ENCODE results near the gene DOHH.

Gene DOHH

DNA sequence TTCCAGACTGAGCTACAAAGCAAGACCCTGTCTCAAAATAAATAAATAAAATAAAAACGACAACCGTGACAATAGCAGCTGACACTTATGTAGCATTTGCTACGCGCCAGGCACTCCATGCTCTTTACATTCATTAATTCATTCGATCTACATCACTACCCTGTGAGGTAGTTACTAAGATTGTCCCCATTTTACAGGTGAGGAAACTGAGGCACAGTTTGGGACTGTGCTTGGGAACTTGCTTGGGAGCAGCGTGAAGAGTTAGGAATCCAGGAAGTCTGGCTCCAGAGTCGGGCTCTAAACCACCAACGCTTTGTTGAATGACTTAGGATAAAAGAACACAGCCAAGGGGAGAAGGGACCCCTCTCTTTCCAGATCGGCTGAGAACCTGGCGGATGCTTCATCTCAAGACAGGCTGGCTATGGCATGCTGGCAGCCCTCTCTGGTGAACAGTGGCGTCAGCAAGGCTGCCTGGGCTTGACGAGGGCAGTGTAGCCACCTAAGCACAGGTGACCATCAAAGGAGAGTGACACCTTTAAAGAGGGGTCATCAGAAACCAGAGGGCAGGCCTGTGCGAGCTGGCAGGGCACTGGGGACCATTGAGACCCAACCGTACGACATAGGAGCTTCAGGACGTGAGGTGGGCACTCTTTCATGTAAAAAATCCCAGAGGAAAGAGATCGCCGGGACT lies 591 bp downstream of the DOHH start:
- no peak for DNase-seq

DNA sequence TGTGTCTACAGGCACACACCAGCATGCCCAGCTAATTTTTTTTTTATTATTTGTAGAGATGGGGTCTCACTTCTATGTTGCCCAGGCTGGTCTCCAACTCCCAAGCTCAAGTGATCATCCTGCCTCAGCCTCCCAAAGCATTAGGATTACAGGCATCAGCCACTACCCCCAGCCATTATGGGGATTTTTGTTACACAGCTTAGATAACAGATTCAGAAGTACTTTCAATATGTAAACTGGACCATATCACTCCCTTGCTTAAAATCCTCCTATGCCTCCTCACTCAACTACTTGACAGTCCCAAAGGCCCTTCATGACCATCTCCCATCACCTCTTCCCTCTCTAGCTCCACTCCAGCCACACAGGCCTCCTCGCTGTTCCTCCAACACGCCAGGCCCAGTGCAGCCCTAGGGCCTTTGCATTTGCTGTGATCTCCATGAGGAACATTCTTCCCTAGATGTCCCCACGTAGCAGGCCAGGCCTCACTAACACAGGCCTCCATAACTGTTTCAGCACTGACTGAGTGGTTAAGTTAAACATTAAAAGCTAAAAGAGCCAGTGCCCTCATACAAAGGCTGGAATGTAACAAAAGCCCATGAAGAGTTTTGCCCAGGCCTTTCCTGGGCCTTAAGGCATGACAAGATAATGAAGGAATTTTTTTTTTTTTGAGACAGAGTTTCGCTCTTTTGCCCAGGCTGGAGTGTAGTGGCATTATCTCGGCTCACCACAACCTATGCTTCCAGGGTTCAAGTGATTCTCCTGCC lies 2.5 kb downstream of the DOHH start:
- DNase-seq: no peak

DNA sequence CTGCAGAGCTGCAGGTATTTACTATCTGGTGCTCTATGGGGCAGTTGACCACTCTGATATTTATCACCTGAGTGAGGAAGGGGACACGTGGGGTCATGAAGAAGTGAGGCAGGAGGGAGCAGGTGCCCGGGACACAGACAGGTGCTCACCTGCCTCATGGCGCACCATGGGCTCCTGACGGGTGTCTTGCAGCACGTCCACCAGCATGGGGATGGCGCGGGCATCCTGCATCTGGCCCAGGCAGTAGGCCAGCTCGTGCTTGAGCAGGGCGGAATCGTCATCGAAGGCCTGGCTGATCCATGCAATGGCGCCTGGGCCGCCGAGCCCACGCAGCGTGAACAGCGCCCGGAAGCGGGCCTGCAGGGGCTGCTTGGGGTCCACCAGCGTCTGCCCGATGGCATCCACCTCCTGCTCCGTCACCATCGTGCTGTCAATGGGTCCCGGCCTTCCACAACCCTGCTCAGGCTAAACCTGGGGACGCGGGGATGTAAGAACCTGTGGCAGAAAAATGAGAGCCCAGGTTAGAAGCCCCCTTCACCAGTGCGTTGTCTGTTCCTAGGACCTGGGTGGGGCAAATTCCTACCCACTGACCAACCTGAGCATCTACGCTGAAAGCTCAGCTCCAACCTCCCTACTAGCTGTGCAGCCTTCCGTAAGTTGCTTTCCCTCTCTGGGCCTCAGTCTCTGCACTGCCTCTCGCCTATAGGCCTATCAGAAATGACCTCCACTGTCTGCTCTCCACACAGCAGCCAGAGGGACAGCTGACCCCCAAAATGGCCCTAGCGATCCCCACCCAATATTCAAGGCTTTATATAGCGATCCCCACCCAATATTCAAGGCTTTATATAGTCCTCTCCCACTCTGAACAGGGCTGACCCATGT lies 3.8 kb downstream of the DOHH start:
- DNase-seq: no peak

DNA sequence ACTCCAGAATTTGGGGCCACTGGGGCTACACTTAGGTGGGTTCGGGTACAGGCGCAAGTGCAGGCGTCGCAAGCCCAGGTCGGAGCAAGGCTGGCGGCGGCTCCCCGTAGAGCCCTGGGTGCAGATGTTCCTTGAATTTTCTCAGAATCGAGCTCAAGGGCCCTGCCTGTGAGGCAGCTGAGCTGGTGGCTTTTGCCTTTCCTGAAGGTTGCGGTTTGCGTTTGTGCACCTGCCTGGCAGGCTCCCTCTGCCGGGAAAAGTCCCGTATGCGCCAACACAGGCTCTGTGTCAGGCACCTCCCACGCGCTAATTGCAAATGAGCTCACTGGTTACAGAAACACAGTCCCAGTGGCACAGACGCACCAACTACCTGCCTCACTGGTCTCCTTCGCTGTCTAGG lies 5.9 kb downstream of the DOHH start:
- DNase-seq: no peak

DNA sequence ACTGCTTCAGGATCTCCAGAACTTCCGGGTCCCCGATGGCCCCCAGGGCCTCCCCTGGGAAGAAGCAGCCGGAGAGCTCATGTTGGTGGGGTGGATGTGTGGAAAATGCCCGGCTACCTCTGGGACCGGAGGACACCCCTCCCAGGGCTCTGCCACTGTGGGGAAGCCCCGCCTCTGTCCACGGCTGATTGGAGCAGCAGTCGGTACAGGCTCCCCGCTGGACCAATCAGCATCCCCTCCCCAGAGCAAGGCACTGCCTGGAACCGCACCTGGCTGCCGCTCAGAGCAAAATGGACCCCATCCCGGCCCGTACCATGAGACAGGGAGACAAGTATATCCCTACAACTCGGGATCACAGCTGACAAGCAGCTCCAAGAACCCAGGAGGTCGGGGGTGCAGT lies 6.4 kb downstream of the DOHH start:
- DNase-seq: no peak

DNA sequence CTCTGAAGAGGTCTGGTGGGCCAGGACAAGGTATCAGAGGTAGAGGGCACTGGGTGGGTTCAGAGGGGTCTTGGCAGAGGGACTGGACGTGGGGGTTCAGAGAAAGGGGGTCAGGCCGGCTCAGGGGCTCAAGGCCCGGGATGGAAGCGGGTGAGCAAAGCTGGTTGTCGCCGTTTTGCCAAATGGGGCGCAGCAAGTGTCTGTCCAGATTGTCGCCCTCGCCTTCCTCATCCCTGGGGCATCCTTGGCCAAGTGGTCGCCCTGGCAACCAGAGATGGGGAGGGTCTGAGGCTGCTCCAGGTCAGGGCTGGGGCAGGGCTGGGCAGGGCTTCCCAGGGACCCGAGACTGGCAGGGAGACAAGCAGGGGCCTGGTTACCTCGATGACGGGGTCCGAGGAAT lies 6.8 kb downstream of the DOHH start:
- no peak for DNase-seq

DNA sequence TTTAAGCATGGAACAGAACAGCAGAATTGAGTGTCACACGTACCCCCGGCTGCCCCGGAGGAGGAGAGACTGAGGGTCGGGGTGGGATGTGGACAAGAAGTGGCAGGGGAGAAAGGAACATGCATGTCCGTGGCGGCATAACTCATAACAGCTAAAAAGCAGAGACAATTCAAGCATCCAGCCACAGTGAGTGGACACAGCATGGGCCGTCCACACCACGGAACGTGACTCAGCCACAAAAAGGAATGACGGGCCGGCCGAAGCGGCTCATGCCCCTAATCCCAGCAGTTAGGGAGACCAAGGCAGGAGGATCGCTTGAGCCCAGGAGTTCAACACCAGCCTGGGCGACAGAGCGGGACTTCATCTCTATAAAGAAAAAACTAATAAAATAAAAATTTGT lies 7.6 kb downstream of the DOHH start:
- DNase-seq: no peak

DNA sequence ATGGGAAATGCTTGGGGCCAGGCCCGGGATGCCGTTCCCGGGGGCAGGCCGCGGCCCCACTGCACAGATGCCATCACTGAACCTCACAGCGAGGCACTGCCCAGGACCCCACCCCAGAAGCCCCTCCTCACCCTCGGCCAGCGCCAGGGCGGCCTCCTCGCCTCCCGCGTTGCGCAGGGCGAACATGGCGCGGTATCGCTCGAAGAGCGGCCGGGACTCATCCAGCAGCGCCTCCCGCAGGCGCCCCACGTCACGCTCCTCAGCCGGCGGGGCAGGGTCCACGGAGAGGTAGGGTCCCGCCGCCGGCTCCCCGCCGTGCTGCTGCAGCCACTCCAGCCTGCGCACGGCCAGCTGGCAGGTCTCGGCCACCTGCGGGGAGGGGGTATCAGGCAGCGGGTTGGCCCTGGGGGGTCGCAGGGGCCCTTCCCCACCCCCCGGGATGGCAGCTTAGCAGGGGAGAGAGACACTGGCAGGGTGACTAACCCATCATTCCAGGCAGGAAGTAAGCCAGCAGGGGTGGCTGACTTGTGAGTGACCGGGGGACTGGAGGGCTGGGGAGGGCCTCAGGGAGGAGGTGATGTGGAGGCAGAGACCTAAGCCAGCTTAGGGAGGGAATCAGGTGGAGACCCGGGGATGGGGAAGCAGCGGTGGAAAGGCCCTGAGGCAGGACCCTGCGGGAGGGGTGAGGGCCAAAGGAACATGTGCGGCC lies 8.2 kb downstream of the DOHH start:
- DNase-seq: no peak

DNA sequence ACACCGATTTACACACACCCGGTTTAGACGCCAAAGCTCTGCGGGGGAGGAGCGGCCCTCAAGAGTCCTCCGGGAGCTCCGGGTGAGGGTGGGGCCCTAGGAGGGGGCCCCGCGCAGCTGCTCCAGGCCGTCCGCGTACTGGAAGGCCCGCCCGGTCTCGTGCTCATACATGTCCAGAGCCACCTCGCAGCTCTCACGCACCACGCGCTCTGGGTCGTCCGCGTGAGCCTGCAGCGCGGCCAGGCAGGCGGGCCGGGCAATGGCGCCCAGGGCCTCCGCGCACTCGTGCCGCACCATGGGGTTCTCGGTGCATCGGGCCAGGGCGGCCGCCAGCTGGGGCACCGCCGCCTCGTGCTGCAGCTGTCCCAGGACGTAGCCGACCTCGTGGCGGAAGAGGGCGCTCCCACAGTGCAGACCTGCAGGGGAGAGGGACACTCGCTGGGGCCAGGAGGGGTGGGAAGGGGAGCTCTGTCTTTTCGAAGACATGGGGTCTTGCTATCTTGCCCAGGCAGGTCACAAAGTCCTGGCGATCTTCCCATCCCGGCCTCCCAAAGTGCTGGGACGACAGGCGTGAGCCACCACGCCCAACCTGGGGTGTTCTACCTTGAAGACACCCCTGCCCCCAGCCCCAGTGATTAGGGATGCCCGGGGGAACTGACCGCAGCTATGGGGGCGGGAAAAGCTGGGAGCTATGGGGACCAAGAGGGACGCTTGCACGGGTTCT lies 8.9 kb downstream of the DOHH start:
- no peak for DNase-seq

DNA sequence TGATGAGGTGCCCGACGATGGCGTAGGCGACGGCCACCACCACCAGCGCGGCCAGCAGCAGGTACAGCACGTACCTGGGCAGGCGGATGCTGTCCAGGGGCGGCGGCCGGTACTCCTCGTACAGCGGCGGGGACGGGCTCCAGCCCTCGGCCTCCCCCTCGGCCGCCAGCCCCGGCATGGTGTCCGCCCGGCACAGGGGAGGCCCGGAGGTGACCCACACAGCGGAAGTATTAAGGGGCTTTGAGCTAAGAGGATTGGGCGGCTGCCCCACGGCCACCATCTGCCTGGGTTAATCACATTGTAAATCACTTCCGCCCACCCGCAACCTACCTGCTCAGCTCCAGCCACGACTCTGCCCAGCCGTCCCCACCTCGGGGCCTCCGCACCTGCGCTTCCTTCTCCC lies 17.2 kb downstream of the DOHH start, which contains the start of gene SMIM44:
Gene SMIM44 (minus strand): TSS at position 216 of the 403 bp plus-strand sequence. CDS start 38 bp downstream, at position 178.
- no peak for DNase-seq

DNA sequence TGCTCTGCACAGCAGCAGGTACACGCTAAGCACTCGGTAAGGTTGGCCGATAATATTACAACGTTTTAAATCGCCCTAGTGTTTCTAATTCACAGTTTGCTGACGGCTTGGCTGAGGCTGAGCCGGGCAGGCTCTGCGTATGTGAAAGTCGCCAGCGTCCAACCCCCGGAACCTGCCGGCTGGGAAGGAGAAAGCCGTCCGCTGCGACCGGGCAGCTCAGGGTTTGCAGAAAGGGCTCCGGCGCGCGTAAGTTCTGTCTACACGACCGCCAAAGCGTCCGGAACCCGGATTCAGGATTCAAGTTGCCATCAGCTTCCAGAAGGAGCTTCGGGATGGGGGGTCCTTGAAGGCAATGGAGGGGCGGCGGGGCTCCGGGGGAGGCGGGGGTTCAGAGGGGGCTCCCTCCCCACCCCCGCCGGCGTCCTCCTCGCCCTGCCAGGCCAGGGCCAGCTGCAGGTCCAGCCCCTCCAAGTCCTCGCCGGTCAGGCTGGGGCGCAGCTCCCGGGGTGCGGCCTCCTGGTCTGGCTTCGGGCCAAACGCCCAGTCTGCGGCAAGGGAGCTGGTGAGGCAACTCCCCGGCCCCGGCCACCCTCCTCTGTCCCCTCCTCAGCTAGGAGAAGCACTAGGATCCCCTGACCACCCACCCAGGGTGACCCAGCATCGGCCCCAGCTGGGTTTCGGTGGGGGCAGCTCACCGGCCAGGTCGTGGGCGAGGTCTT lies 17.8 kb downstream of the DOHH start:
- no peak for DNase-seq

DNA sequence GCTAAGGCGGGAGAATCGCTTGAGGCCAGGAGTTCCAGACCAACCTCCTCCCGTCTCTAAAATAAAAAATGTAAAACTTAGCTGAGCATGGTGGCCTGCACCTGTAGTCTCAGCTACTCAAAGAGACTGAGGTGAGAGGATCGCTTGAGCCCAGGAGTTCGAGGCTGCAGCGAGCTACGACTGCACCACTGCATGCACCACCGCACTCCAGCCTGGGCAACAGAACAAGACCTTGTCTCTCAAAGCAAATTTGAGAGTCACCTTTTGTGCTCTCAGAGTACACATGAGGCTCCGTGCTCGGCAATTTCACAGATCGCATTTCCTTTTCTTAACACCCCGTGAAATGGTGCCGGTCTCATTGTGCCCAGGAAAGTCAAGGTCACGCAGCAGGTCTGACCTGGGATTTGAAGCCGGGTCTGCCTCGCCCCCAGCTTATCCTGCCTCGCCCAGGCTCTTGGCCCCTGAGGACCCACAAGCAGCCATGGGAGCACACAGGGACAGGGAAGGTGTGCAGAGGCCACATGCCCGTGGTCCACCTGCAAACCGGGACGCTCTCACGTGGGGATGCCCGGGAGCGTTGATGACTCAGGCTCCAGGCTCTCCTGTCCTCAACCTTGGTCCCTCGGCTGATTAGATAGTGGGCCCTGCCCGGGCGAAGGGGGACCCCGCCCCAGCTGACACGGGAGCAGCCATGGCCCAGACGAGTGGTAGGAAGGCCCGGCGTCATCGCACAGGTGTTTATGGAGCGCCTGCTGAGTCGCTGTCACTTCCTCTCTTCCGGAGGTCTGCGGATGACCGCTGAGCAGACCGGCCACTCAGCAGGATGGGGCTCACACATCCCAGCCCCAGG lies 19.0 kb downstream of the DOHH start:
- no peak for DNase-seq

DNA sequence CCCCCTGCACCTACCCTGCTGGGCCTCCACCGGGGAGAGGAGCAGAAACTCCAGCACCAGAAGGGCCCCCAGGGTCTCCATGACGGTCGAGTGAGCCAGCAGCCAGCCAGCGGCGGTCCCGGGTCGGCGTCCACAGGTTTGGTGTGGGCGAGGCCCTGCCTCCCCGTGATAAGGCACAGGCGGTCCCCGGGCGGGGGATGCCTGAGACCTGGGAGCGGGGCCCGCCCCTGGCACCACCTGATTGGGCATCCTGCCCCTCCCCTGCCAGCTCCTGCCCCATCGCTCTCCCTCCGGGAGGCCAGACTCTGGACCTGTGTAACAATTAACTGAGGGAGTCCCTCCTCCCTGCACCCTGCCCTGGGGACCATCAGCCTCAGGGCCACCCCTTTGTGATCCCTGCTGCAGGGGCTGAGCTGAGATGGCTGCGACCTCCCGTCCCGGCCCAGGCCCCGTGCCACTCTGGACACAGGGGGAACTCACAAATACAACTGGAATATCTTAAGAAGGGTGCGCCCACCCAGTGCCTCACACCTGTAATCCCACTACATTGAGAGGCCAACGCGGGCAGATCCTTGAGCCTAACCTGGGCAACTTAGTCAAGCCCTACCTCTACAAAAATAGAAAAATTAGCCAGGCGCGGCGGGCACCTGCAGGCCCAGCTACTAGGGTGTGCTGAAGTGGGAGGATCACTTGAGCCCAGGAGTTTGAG lies 19.9 kb downstream of the DOHH start, which contains the start of gene SMIM24:
Gene SMIM24 (minus strand): TSS at position 143 of the 709 bp plus-strand sequence. CDS start 62 bp downstream, at position 81.
- no peak for DNase-seq

DNA sequence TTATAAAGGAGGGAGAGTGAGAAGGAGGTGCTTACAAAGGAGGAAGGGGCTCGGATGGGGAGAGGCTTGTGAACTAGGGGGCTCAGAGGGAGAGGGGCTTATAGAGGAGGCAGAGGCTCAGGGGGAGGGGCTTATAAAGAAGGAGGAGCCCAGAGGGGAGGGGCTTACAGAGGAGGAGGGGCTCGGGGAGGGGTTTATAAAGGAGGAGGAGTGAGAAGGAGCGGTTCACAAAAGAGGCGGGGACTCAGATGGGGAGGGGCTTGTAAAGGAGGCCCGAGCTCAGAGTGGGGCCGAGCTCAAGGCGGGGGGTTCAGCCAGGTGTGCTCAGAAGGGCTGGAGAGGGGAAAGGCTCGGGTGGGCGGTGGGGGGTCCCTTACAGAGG lies 20.6 kb downstream of the DOHH start:
- no peak for DNase-seq

DNA sequence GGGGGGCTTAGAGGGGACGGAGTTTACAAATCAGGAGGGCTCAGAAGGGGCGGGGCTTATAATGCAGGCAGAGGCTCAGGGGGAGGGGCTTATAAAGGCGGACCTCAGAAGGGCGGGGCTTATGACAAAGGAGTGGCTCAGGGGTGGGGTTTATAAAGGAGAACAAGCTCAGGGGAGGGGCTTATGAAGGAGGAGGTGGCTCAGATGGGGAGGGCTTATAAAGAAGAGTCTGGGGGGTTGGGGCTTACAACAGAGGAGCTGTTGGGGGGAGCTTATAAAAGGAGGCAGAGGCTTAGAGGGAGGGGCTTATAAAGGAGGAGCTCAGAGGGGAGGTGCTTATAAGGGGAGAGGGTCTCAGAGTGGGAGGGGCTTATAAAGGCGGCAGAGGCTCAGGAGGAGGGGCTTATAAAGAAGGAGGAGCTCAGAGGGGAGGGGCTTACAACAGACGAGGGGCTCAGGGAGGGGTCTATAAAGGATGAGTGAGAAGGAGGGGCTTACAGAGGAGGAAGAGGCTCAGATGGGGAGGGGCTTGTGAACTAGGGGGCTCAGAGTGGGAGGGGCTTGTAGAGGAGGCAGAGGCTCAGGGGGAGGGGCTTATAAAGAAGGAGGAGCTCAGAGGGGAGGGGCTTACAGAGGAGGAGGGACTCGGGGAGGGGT lies 21.2 kb downstream of the DOHH start:
- no peak for DNase-seq

DNA sequence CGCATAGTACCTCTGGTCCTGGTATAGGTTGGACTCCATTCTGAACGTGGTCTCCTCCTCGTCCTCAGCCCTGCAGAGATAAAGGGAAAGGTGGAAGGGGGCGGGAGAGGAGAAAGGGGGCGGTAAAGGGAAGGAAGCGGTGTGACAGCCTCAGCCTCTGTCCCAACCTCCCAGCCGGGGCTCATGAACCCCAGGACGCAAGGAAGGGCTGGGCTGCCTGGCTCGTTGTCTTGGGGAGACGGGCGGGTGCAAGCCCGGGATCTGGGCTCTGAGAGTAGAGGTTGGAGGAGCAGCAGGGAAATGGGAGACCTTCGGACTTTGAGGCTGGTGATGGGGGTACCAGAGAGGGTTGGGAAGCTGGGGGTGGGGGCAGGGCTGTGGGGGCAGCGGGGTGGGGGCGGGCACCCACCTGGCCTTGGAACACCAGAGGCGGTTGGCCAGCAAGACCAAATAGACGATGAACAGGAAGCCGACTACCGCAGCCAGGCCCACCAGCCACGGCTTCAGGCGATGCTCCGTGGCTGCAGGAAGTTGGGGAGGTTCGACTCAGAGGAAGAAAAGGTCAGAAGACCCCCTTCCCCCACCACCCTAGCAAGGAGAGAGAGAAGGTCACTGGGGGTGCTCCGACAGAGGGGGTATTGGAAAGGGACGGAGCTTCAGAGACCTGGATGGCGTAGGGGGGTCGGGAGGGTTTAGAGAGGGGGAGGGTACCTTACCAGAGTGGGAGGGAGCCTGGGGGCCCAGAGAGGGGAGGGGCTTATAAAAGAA lies 21.9 kb downstream of the DOHH start:
- no peak for DNase-seq

DNA sequence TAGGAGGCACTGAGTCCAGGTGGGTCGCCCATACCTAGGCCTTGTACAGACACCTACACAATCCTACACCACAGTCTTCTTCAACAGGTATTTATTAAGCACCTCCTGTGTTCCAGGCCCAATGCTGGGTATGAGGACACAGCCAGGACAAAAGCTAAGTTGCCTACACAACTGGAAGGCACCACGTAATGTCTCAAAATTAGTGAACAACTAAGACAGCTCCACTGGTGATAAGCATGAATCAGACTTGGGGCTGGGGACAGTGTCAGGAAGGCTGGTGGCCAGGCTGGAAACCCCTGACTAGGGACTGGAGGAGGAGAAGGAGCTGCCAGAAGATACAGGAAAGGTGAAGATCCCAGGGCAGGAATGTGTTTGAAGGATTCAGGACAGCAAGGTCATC lies 22.5 kb downstream of the DOHH start:
- no peak for DNase-seq

DNA sequence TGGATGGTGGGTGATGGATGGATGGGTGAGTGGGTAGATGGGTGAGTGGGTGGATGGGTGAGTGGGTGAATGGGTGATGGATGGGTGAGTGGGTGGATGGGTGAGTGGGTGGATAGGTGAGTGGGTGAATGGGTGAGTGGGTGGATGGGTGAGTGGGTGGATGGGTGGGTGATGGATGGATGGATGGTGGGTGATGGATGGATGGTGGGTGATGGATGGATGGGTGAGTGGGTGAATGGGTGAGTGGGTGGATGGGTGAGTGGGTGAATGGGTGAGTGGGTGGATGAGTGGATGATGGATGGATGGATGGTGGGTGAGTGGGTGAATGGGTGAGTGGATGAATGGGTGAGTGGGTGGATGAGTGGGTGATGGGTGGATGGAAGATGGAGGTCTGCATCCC lies 23.0 kb downstream of the DOHH start:
- DNase-seq: no peak

Measured in SHP77 treated with DMSO at 0.1 percent for 48 hours (cell line).